H9 (cell line): ENCODE results near the gene F3. TPM values are rescaled to one million over a fixed set of nuclear protein-coding genes. Genes with fewer than 3 reads are reported as not detected.
"Not testable (repeated sequence)": the region's sequence is repeated elsewhere in the genome, so short reads cannot be mapped to it uniquely, and the experiment has no call there.

Source experiments
- DNase-seq: peaks from one replicate; pipeline ENCODE4 v3.0.0-alpha.2; 2017
- H2AFZ ChIP-seq: one replicate; pipeline ENCODE4 v1.6.1; 2013; ENCODE audit warnings: mild to moderate bottlenecking, low read length, control low read depth, moderate library complexity
- H2AK5ac ChIP-seq: 2 replicates; pipeline ENCODE4 v1.6.1; 2013; ENCODE audit warnings: low read length, control low read depth, mixed read lengths; ENCODE audit not compliant: insufficient read length
- H2BK120ac ChIP-seq: one replicate; pipeline ENCODE4 v1.6.1; 2013; ENCODE audit warnings: low read depth, mild to moderate bottlenecking, low read length, control low read depth, inconsistent platforms; ENCODE audit not compliant: poor library complexity, severe bottlenecking
- H2BK12ac ChIP-seq: 2 replicates; pipeline ENCODE4 v1.6.1; 2013; ENCODE audit warnings: low read length, control low read depth, mixed read lengths, low read depth; ENCODE audit not compliant: insufficient read length
- H2BK15ac ChIP-seq: 2 replicates; pipeline ENCODE4 v1.6.1; 2013; ENCODE audit warnings: low read depth, low read length, control low read depth
- H2BK20ac ChIP-seq: one replicate; pipeline ENCODE4 v1.6.1; 2013; ENCODE audit warnings: low read depth, mild to moderate bottlenecking, low read length, control low read depth, inconsistent platforms; ENCODE audit not compliant: poor library complexity, severe bottlenecking
- H2BK5ac ChIP-seq: 2 replicates; pipeline ENCODE4 v1.6.1; 2013; ENCODE audit warnings: low read length, control low read depth, mixed read lengths; ENCODE audit not compliant: insufficient read length
- H3K14ac ChIP-seq: 2 replicates; pipeline ENCODE4 v1.6.1; 2013; ENCODE audit warnings: low read length, control low read depth; ENCODE audit not compliant: insufficient read depth
- H3K18ac ChIP-seq: 2 replicates; pipeline ENCODE4 v1.6.1; 2013; ENCODE audit warnings: low read depth, mild to moderate bottlenecking, mixed read lengths, low read length, control low read depth; ENCODE audit not compliant: insufficient read length
- H3K23ac ChIP-seq: 2 replicates; pipeline ENCODE4 v1.6.1; 2013; ENCODE audit warnings: low read length, control low read depth, mixed read lengths, low read depth; ENCODE audit not compliant: insufficient read length
- H3K23me2 ChIP-seq: 2 replicates; pipeline ENCODE4 v1.6.1; 2013; ENCODE audit warnings: low read depth, mild to moderate bottlenecking, mixed read lengths, low read length, control low read depth; ENCODE audit not compliant: insufficient read length, poor library complexity, severe bottlenecking
- H3K27ac ChIP-seq: 2 replicates; pipeline ENCODE4 v1.5.1; 2013; ENCODE audit warnings: low read length, control low read depth, mixed read lengths, low read depth; ENCODE audit not compliant: insufficient read length
- H3K27me3 ChIP-seq: 2 replicates; pipeline ENCODE4 v1.6.1; 2013; ENCODE audit warnings: low read length, control low read depth, inconsistent platforms; ENCODE audit not compliant: insufficient read depth
- H3K4ac ChIP-seq: 2 replicates; pipeline ENCODE4 v1.6.1; 2013; ENCODE audit warnings: low read depth, mild to moderate bottlenecking, control low read depth, inconsistent platforms, low read length, moderate library complexity
- H3K4me1 ChIP-seq: 2 replicates; pipeline ENCODE4 v1.6.1; 2013; ENCODE audit warnings: low read length, control low read depth, inconsistent platforms; ENCODE audit not compliant: insufficient read depth
- H3K4me2 ChIP-seq: 2 replicates; pipeline ENCODE4 v1.6.1; 2013; ENCODE audit warnings: low read length, control low read depth, mixed read lengths; ENCODE audit not compliant: insufficient read length, insufficient read depth
- H3K56ac ChIP-seq: 2 replicates; pipeline ENCODE4 v1.6.1; 2013; ENCODE audit warnings: low read depth, mild to moderate bottlenecking, mixed read lengths, low read length, control low read depth; ENCODE audit not compliant: insufficient read length
- H3K79me1 ChIP-seq: 2 replicates; pipeline ENCODE4 v1.6.1; 2013; ENCODE audit warnings: low read depth, mild to moderate bottlenecking, moderate library complexity, low read length, control low read depth, inconsistent platforms; ENCODE audit not compliant: insufficient read depth, poor library complexity, severe bottlenecking
- H3K79me2 ChIP-seq: 2 replicates; pipeline ENCODE4 v1.6.1; 2013; ENCODE audit warnings: low read length, control low read depth, inconsistent platforms; ENCODE audit not compliant: insufficient read depth
- H3K9ac ChIP-seq: 2 replicates; pipeline ENCODE4 v1.6.1; 2013; ENCODE audit warnings: low read length, control low read depth, mixed read lengths; ENCODE audit not compliant: insufficient read length; ENCODE audit errors: extremely low read depth
- H3K9me3 ChIP-seq: one replicate; pipeline ENCODE4 v1.6.1; 2013; ENCODE audit warnings: low read depth, low read length, inconsistent platforms; ENCODE audit not compliant: control insufficient read depth
- H3T11ph ChIP-seq: one replicate; pipeline ENCODE4 v1.6.1; 2013; ENCODE audit warnings: mild to moderate bottlenecking, low read length, control low read depth, inconsistent platforms
- H4K20me1 ChIP-seq: one replicate; pipeline ENCODE4 v1.6.1; 2013; ENCODE audit not compliant: control insufficient read depth, insufficient read length, insufficient read depth
- H4K5ac ChIP-seq: 2 replicates; pipeline ENCODE4 v1.6.1; 2013; ENCODE audit warnings: low read depth, mild to moderate bottlenecking, mixed read lengths, low read length, control low read depth; ENCODE audit not compliant: insufficient read length
- H4K8ac ChIP-seq: replicated peaks from 2 replicates; pipeline ENCODE4 v1.6.1; 2013; ENCODE audit warnings: low read length, control low read depth, mixed read lengths, low read depth; ENCODE audit not compliant: insufficient read length
- H4K91ac ChIP-seq: 2 replicates; pipeline ENCODE4 v1.6.1; 2013; ENCODE audit warnings: low read depth, mild to moderate bottlenecking, moderate library complexity, mixed read lengths, low read length, control low read depth; ENCODE audit not compliant: insufficient read length
- H3K27ac Mint-ChIP-seq, 3 experiments: 2 replicates in 2 of 3; 3 replicates in 1 of 3; pipeline ENCODE4 v1.8.0; 2020 to 2021; ENCODE audit warnings: mixed read lengths in 3 of 3, mild to moderate bottlenecking in 1 of 3, moderate library complexity in 1 of 3
- H3K27me3 Mint-ChIP-seq: 2 replicates; pipeline ENCODE4 v1.8.0; 2021; ENCODE audit warnings: low read depth, mild to moderate bottlenecking, moderate library complexity, mixed read lengths
- H3K36me3 Mint-ChIP-seq, 3 experiments: 2 replicates in 2 of 3; 3 replicates in 1 of 3; pipeline ENCODE4 v1.8.0; 2020 to 2021; ENCODE audit warnings: low read depth in 3 of 3, mixed read lengths in 3 of 3; ENCODE audit not compliant: insufficient read depth in 1 of 3
- H3K4me1 Mint-ChIP-seq, 2 experiments: 2 replicates each; pipeline ENCODE4 v1.8.0; 2020; ENCODE audit warnings: mixed read lengths in 2 of 2
- H3K4me3 Mint-ChIP-seq, 2 experiments: 2 replicates in 1 of 2; 3 replicates in 1 of 2; pipeline ENCODE4 v1.8.0; 2020 to 2021; ENCODE audit warnings: mild to moderate bottlenecking in 2 of 2, mixed read lengths in 2 of 2, moderate library complexity in 1 of 2
- H3K9me3 Mint-ChIP-seq, 2 experiments: 2 replicates in 1 of 2; 3 replicates in 1 of 2; pipeline ENCODE4 v1.8.0; 2020; ENCODE audit warnings: mild to moderate bottlenecking in 2 of 2, mixed read lengths in 2 of 2, moderate library complexity in 1 of 2
- CTCF ChIP-seq: fragments of 200-600 bp; sonication (generic); conservative IDR thresholded peaks from 3 replicates; pipeline ENCODE4 v1.8.0; 2021; ENCODE audit warnings: antibody characterized with exemption, mild to moderate bottlenecking
- WGBS: extraction: QIAGEN DNeasy Blood & Tissue Kit; methylation state at CpG from one replicate; pipeline ENCODE4 v1.1.7; 2013; ENCODE audit warnings: missing lambda C conversion rate, low lambda C conversion rate, mixed read lengths; ENCODE audit not compliant: insufficient read length; ENCODE audit errors: extremely low coverage; 5-methylcytosine and 5-hydroxymethylcytosine counted together
- total RNA-seq: library from RNA; stranded (reverse); gene quantifications from 2 replicates; pipeline ENCODE4 v1.2.1, GENCODE V29; 2021

F3 gene
- total RNA-seq, 1 experiment from 2014 or later, result 21.7 TPM

GRCh38 chr1:94578856-94579255 lies 37.3 kb upstream of the F3 start:
- Mint-ChIP-seq H3K36me3 (peaks cover 13 to 30% (median 23%) of the 10 kb centered on the region in 3 experiments), H3K9me3 (peaks cover 34 to 36% of the 10 kb centered on the region in 2 experiments), H3K4me3 (no peak overlapping the region), H3K27me3 (no peaks in the 10 kb centered on the region), H3K4me1 (peaks cover 17 to 25% of the 10 kb centered on the region in 2 experiments), H3K27ac (no peak overlapping the region)
- Histone ChIP-seq H4K8ac (no peak overlapping the region), H3K23me2 (no peaks in the 10 kb centered on the region), H2BK12ac (no peak overlapping the region), H2BK15ac (no peak overlapping the region), H3K9me3 (no peaks in the 10 kb centered on the region), H3K56ac (no peak overlapping the region), H4K91ac (no peak overlapping the region), H3K4me2 (no peak overlapping the region), H3K4me1 (no peaks in the 10 kb centered on the region; the same call in 1 of the 2 replicates), H3T11ph (no peak overlapping the region), H3K27me3 (no peaks in the 10 kb centered on the region), H3K4ac (no peak overlapping the region), H3K9ac (no peak overlapping the region), H2AFZ (no peak overlapping the region), H2BK120ac (no peak overlapping the region), H2BK5ac (no peak overlapping the region), H3K18ac (no peak overlapping the region), H3K14ac (no peak overlapping the region), H4K20me1 (no peaks in the 10 kb centered on the region), H3K27ac (no peak overlapping the region), H2BK20ac (no peak overlapping the region), H4K5ac (no peak overlapping the region), H3K23ac (no peak overlapping the region), H3K79me1 (no peaks in the 10 kb centered on the region), H3K79me2 (no peaks in the 10 kb centered on the region), H2AK5ac (no peak overlapping the region)
- WGBS, result no CpG with 5 or more reads among the region's 2 CpGs
- TF ChIP-seq CTCF, result no peak
- DNase-seq, result no peak

- not testable (repeated sequence) for H3K18ac ChIP-seq, H2AK5ac ChIP-seq, H2BK5ac ChIP-seq, H3K56ac ChIP-seq, H3K9ac ChIP-seq, DNase-seq, H3K27me3 ChIP-seq, H3T11ph ChIP-seq, H3K4ac ChIP-seq, H2AFZ ChIP-seq, H2BK20ac ChIP-seq, H3K79me2 ChIP-seq, H2BK15ac ChIP-seq, H3K23me2 ChIP-seq, H3K79me1 ChIP-seq, H4K20me1 ChIP-seq, H3K27me3 Mint-ChIP-seq, H2BK120ac ChIP-seq, H3K9me3 ChIP-seq, H3K27ac ChIP-seq, H3K4me2 ChIP-seq, H3K14ac ChIP-seq, H2BK12ac ChIP-seq, H3K4me3 Mint-ChIP-seq, H3K27ac Mint-ChIP-seq, H3K23ac ChIP-seq, H4K8ac ChIP-seq, H4K5ac ChIP-seq, H3K4me1 ChIP-seq, H4K91ac ChIP-seq
- Mint-ChIP-seq H3K4me1 (peaks cover 10 to 18% of the 10 kb centered on the region in 2 experiments), H3K9me3 (peaks cover 41 to 53% of the 10 kb centered on the region in 2 experiments), H3K36me3 (peaks cover 25 to 57% (median 30%) of the 10 kb centered on the region in 3 experiments)
Measured at GRCh38 chr1:94573917-94574316, 32.4 kb upstream of the F3 start.
